ENCODE data around the gene CGREF1.
"Not testable (repeated sequence)": the region's sequence is repeated elsewhere in the genome, so short reads cannot be mapped to it uniquely, and the experiment has no call there.

Gene CGREF1

DNA sequence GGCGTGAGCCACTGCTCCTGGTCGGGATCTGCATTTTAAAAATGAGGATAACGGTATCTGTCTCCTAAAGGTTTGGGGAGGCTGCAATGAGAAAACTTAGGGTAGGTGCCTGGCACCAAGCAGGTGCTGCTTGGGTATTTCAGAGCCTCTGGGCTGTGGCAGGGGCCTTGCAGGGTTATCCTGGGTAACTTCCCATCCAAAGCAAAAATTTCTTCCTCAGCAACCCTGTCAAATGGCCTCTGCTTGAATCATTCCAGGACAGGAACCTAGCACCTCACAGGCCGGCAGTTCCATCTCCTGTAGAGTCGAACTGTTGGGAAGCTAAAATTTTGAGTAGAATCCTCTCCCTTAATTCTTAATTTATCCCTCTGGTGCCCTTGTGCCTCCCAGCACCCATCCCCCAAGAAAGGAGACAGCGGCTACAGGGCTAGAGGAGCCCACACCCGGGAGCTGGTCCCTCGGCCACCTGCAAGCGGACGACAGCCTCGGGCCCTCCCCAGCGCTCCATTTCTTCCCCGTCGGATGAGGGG, 868 bp downstream of the CGREF1 start:
- Histone ChIP-seq H3K79me2 (ENCODE audit: low read length) (no peaks in the 10 kb centered on the region), H3K27me3 (replicated peaks; ENCODE audit: insufficient read depth, low read length) (peaks cover 4% of the 10 kb centered on the region; the same call in 1 of the 2 replicates), H3K9me2 (replicated peaks; ENCODE audit: insufficient read depth, low read length) (no peaks in the 10 kb centered on the region), H3K9ac (ENCODE audit: low read length) (no peak overlapping the region), H3K4me2 (ENCODE audit: low read depth, low read length) (no peak overlapping the region), H3K36me3 (replicated peaks; ENCODE audit: insufficient read depth, low read length) (no peaks in the 10 kb centered on the region), H3K9me3 (replicated peaks; ENCODE audit: insufficient read depth, low read length) (no peaks in the 10 kb centered on the region), H2AFZ (ENCODE audit: low read length) (no peak overlapping the region), H4K20me1 (ENCODE audit: insufficient read depth, low read length) (no peaks in the 10 kb centered on the region), H3K4me3 (ENCODE audit: low read length) (no peak overlapping the region), H3K4me1 (ENCODE audit: low read length) (no peaks in the 10 kb centered on the region), H3K27ac (ENCODE audit: low read length) (no peak overlapping the region), H3F3A (ENCODE audit: insufficient read depth, low read length) (no peaks in the 10 kb centered on the region)
- DNase-seq = no peak
- TF ChIP-seq, protein P1, sequence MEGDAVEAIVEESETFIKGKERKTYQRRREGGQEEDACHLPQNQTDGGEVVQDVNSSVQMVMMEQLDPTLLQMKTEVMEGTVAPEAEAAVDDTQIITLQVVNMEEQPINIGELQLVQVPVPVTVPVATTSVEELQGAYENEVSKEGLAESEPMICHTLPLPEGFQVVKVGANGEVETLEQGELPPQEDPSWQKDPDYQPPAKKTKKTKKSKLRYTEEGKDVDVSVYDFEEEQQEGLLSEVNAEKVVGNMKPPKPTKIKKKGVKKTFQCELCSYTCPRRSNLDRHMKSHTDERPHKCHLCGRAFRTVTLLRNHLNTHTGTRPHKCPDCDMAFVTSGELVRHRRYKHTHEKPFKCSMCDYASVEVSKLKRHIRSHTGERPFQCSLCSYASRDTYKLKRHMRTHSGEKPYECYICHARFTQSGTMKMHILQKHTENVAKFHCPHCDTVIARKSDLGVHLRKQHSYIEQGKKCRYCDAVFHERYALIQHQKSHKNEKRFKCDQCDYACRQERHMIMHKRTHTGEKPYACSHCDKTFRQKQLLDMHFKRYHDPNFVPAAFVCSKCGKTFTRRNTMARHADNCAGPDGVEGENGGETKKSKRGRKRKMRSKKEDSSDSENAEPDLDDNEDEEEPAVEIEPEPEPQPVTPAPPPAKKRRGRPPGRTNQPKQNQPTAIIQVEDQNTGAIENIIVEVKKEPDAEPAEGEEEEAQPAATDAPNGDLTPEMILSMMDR (IDR thresholded peaks at IDR 0.05; ENCODE audit: low read length) = no peak
- no peak for TF ChIP-seq EZH2 (optimal IDR thresholded peaks at IDR 0.05; ENCODE audit: low read depth, low read length)

DNA sequence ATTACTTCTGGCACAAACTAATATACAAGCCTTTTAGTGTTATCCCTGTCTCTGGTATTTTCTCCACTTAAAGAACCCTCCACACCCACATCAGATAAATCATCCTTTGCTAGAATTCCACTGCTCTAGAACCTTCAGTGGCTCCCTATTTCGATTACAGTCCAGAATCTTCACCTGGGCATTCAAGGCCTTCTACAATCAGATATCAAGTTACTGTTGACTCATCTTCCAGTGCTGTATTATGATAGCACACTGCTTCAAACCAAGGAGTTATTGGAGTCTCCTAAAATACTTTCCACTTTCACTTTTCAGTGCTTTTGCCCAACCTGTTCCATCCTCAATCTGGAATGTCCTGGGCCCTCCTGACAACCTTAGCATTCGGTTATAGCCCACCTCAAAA, 3.4 kb downstream of the CGREF1 start:
- H3K4me1 ChIP-seq (ENCODE audit: low read length) = no peaks in the 10 kb centered on the region
- H3K79me2 ChIP-seq (ENCODE audit: low read length) = no peaks in the 10 kb centered on the region
- no peaks in the 10 kb centered on the region for H3K9me3 ChIP-seq (replicated peaks; ENCODE audit: insufficient read depth, low read length)
- no peaks in the 10 kb centered on the region for H3F3A ChIP-seq (ENCODE audit: insufficient read depth, low read length)
- H3K27ac ChIP-seq (ENCODE audit: low read length) = no peak overlapping the region
- H3K4me3 ChIP-seq (ENCODE audit: low read length) = no peak overlapping the region
- DNase-seq = no peak
- no peaks in the 10 kb centered on the region for H3K27me3 ChIP-seq (replicated peaks; ENCODE audit: insufficient read depth, low read length)
- no peak overlapping the region for H3K4me2 ChIP-seq (ENCODE audit: low read depth, low read length)
- H3K9ac ChIP-seq (ENCODE audit: low read length) = no peak overlapping the region
- H3K36me3 ChIP-seq (replicated peaks; ENCODE audit: insufficient read depth, low read length) = no peaks in the 10 kb centered on the region
- no peaks in the 10 kb centered on the region for H3K9me2 ChIP-seq (replicated peaks; ENCODE audit: insufficient read depth, low read length)
- no peaks in the 10 kb centered on the region for H4K20me1 ChIP-seq (ENCODE audit: insufficient read depth, low read length)
- TF ChIP-seq EZH2 (optimal IDR thresholded peaks at IDR 0.05; ENCODE audit: low read depth, low read length) = no peak
- no peak for TF ChIP-seq EZH2phosphoT487 (IDR thresholded peaks at IDR 0.05; ENCODE audit: low read length)
- TF ChIP-seq, protein P1 (IDR thresholded peaks at IDR 0.05; ENCODE audit: low read length) = no peak
- no peak overlapping the region for H2AFZ ChIP-seq (ENCODE audit: low read length)

DNA sequence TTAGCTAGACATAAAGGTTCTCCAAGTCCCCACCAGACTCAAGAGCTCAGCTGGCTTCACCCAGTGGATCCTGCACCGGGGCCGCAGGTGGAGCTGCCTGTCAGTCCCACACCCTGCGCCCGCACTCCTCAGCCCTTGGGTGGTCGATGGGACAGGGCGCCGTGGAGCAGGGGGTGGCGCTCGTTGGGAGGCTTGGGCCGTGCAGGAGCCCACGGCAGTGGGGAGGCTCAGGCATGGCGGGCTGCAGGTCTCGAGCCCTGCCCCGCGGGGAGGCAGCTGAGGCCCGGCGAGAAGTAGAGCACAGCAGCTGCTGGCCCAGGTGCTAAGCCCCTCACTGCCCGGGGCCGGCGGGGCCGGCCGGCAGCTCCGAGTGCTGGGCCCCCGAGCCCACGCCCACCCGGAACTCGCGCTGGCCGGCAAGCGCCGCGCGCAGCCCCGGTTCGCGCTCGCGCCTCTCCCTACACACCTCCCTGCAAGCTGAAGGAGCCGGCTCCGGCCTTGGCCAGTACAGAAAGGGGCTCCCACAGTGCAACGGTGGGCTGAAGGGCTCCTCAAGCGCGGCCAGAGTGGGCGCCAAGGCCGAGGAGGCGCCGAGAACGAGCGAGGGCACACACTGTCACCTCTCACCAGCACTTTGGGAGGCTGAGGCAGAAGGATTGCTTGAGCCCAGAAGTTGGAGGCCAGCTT, 7.4 kb downstream of the CGREF1 start:
- H2AFZ ChIP-seq (ENCODE audit: low read length); H3K27me3 ChIP-seq (replicated peaks; ENCODE audit: insufficient read depth, low read length); H3F3A ChIP-seq (ENCODE audit: insufficient read depth, low read length); H3K27ac ChIP-seq (ENCODE audit: low read length); DNase-seq; H3K9me3 ChIP-seq (replicated peaks; ENCODE audit: insufficient read depth, low read length); H3K4me1 ChIP-seq (ENCODE audit: low read length); H4K20me1 ChIP-seq (ENCODE audit: insufficient read depth, low read length); H3K79me2 ChIP-seq (ENCODE audit: low read length); H3K4me3 ChIP-seq (ENCODE audit: low read length); H3K4me2 ChIP-seq (ENCODE audit: low read depth, low read length); H3K9ac ChIP-seq (ENCODE audit: low read length); H3K9me2 ChIP-seq (replicated peaks; ENCODE audit: insufficient read depth, low read length); H3K36me3 ChIP-seq (replicated peaks; ENCODE audit: insufficient read depth, low read length): not testable (repeated sequence)

DNA sequence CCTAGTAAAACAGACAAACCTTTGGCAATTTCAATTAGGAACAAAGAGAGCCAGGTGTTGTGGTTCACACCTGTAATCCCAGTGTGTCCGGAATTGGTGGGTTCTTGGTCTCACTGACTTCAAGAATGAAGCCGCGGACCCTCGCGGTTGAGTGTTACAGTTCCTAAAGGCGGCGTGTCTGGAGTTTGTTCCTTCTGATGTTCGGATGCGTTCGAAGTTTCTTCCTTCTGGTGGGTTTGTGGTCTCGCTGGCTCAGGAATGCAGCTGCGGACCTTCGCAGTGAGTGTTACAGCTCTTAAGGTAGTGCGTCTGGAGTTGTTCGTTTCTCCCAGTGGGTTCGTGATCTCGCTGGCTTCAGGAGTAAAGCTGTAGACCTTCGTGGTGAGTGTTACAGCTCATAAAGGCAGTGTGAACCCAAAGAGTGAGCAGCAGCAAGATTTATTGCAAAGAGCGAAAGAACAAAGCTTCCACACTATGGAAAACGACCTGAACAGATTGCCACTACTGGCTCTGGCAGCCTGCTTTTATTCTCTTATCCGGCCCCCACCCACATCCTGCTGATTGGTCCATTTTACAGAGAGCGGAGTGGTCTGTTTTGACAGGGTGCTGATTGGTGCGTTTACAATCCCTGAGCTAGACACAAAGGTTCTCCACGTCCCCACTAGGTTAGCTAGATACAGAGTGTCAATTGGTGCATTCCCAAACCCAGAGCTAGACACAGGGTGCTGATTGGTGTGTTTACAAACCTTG, 8.2 kb downstream of the CGREF1 start:
- not testable (repeated sequence) for H2AFZ ChIP-seq (ENCODE audit: low read length); H4K20me1 ChIP-seq (ENCODE audit: insufficient read depth, low read length); DNase-seq; H3K9ac ChIP-seq (ENCODE audit: low read length); H3K9me2 ChIP-seq (replicated peaks; ENCODE audit: insufficient read depth, low read length); H3K27ac ChIP-seq (ENCODE audit: low read length); H3K9me3 ChIP-seq (replicated peaks; ENCODE audit: insufficient read depth, low read length); H3K79me2 ChIP-seq (ENCODE audit: low read length); H3K36me3 ChIP-seq (replicated peaks; ENCODE audit: insufficient read depth, low read length); H3K4me1 ChIP-seq (ENCODE audit: low read length); H3K4me3 ChIP-seq (ENCODE audit: low read length); H3K4me2 ChIP-seq (ENCODE audit: low read depth, low read length); H3K27me3 ChIP-seq (replicated peaks; ENCODE audit: insufficient read depth, low read length); H3F3A ChIP-seq (ENCODE audit: insufficient read depth, low read length)

Measured in MM.1S (cell line).